ENCODE data around the gene IRGQ. TPM values are rescaled to one million over a fixed set of nuclear protein-coding genes. Genes with fewer than 3 reads are reported as not detected.

The IRGQ gene
- total RNA-seq, 4 donors from 2014 or later = 9.6 to 18.4 (median 15.1) TPM

DNA sequence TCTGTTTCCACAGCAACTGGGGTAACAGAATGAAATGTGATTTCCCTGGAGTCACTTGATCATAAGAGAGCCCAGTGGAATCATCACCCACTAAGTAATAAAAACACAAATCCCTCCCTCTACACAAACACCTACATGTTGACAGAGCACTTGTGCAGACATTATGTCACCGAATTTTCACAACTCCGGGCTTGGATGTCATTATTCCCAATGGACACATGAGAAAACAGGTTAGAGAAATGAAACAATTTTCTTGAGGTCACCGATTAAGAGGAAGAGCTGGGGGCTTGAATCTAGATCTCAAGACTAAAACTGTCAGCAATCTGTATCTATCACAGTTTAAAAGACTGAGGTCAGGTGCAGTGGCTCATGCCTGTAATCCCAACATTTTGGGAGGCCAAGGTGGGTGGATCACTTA lies 23.8 kb downstream of the IRGQ start:
- DNase-seq = no peak
- Histone ChIP-seq H3K36me3 (peaks cover 0 to 21% (median 0%) of the 10 kb centered on the region in 3 donors), H3K4me1 (peaks cover 14 to 36% (median 18%) of the 10 kb centered on the region in 3 donors), H3K9me3 (no peaks in the 10 kb centered on the region), H3K4me3 (no peak overlapping the region), H3K27ac (no peak overlapping the region), H3K27me3 (no peaks in the 10 kb centered on the region)
- no peak for TF ChIP-seq POLR2A (IDR thresholded peaks at IDR 0.05)
- TF ChIP-seq, protein P1, sequence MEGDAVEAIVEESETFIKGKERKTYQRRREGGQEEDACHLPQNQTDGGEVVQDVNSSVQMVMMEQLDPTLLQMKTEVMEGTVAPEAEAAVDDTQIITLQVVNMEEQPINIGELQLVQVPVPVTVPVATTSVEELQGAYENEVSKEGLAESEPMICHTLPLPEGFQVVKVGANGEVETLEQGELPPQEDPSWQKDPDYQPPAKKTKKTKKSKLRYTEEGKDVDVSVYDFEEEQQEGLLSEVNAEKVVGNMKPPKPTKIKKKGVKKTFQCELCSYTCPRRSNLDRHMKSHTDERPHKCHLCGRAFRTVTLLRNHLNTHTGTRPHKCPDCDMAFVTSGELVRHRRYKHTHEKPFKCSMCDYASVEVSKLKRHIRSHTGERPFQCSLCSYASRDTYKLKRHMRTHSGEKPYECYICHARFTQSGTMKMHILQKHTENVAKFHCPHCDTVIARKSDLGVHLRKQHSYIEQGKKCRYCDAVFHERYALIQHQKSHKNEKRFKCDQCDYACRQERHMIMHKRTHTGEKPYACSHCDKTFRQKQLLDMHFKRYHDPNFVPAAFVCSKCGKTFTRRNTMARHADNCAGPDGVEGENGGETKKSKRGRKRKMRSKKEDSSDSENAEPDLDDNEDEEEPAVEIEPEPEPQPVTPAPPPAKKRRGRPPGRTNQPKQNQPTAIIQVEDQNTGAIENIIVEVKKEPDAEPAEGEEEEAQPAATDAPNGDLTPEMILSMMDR (IDR thresholded peaks at IDR 0.05) = no peak
- intact Hi-C loops (cut with DNase I) = no loop called here
- 68 to 74% methylated on average over 3 of the region's 3 CpGs for WGBS, 2 donors

DNA sequence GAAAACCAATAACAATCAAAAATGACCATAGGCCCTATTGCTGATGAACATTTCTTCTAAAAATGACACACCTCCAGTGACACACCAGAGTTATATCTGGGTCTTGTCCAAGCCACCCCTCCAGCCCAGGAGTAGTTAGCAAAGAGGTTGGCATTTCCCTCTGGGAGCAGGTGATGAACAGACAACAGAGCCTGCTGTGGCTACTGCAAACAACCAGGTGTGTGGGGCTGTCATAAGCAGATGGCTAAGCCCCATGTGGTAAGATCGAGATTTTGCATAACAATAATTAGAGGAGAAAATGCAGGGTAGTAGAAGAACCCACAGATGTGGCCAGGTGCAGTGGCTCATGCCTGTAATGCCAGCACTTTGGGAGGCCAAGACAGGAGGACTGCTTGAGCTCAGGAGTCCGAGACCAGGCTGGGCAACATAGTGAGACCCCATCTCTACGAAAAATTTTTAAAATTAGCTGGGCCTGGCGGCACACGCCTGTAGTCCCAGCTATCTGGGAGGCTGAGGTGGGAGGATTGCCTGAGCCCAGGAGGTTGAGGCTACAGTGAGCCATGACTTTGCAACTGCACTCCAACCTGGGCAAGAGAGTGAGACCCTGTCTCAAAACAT lies 25.7 kb downstream of the IRGQ start:
- TF ChIP-seq, protein P1 (IDR thresholded peaks at IDR 0.05) = no peak
- no peak for TF ChIP-seq POLR2A (IDR thresholded peaks at IDR 0.05)
- 68 to 78% methylated on average over 5 of the region's 5 CpGs for WGBS, 2 donors
- no peak overlapping the region for H3K27ac ChIP-seq
- peaks cover 8 to 21% (median 9%) of the 10 kb centered on the region in 3 donors for H3K4me1 ChIP-seq
- no peaks in the 10 kb centered on the region for H3K9me3 ChIP-seq
- no peaks in the 10 kb centered on the region for H3K27me3 ChIP-seq
- H3K4me3 ChIP-seq = no peak overlapping the region
- no peak for DNase-seq
- intact Hi-C loops (cut with DNase I) = no loop called here
- H3K36me3 ChIP-seq = peaks cover 0 to 21% (median 0%) of the 10 kb centered on the region in 3 donors

DNA sequence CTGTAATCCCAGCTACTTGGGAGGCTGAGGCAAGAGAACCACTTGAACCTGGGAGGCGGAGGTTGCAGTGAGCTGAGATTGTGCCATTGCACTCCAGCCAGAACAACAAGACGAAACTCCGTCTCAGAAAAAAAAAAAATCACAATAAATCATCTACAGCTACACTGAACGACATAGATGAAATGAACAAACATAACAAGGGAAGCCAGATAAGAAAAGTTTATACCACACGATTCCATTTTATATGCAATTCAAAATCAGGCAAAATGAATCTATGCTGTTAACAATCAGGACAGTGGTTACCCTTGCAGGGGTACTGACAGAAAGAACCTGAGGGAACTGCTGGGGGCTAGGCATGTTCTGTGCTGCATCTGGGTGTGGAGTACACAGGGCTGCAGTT lies 26.3 kb downstream of the IRGQ start:
- no peaks in the 10 kb centered on the region for H3K27me3 ChIP-seq
- H3K4me3 ChIP-seq = no peak overlapping the region
- H3K9me3 ChIP-seq = no peaks in the 10 kb centered on the region
- TF ChIP-seq, protein P1 (IDR thresholded peaks at IDR 0.05) = no peak
- no peak for TF ChIP-seq POLR2A (IDR thresholded peaks at IDR 0.05)
- intact Hi-C loops (cut with DNase I) = no loop called here
- H3K36me3 ChIP-seq = peaks cover 0 to 21% (median 0%) of the 10 kb centered on the region in 3 donors
- H3K4me1 ChIP-seq = peaks cover 4 to 15% (median 6%) of the 10 kb centered on the region in 3 donors
- DNase-seq = no peak
- no peak overlapping the region for H3K27ac ChIP-seq
- 87 to 89% methylated on average over 5 of the region's 5 CpGs for WGBS, 2 donors

DNA sequence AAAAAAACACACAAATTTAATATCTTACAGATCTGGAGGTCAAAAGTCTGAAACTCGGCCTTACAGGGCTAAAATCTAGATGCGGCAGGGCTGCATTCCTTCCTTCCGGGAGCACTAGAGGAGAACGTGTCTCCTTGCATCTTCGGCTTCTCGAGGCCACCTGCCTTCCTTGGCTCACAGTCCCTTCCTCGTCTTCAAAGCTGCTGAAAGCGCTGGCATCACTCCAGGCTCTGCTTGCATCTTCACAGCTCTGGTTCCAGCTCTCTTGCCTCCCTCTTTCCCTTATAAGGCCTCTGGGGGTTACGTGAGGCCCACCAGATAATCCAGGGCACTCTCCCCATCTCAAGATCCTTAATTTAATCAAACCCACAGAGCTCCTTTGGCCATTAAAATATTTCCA lies 31.1 kb downstream of the IRGQ start:
- H3K4me3 ChIP-seq = no peak overlapping the region
- no peak overlapping the region for H3K27ac ChIP-seq
- intact Hi-C loops (cut with DNase I) = no loop called here
- H3K36me3 ChIP-seq = peaks cover 0 to 28% (median 5%) of the 10 kb centered on the region in 3 donors
- H3K9me3 ChIP-seq = no peaks in the 10 kb centered on the region
- DNase-seq = no peak
- WGBS, 2 donors = 72 to 74% methylated on average over 9 of the region's 9 CpGs
- no peaks in the 10 kb centered on the region for H3K27me3 ChIP-seq
- TF ChIP-seq POLR2A (IDR thresholded peaks at IDR 0.05) = no peak
- TF ChIP-seq, protein P1 (IDR thresholded peaks at IDR 0.05) = no peak
- H3K4me1 ChIP-seq = peaks cover 5 to 12% (median 5%) of the 10 kb centered on the region in 3 donors

DNA sequence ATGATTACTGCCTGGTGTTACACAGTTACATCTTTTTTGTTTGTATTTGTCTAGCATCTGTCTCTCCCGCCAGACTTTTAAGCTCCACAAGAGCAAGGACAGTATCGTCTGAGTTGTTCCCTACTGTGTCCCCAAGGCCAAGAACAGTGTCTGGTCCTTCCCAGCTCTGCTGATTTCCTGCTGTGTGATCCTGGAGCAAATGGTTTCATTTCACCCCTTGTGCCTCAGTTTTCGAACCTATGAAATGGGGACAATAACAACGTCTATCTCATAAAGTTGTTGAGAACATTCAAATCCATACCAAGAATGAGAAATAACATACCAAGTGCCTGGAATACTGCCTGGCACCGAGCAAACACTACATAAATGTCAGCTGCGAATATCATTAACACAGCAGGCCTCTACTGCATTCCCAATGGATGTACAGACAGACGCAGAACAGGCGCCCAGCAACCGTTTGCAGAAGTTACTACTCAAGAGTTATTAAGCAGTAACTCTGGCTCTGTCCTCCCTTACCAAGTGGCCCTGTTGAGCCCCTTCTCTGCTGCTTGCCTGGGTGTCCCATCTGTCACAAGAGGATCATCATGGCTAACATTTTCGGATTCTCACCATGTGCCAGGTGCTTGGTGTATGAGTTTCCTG lies 32.0 kb downstream of the IRGQ start:
- no peaks in the 10 kb centered on the region for H3K9me3 ChIP-seq
- 88 to 93% methylated on average over 9 to 10 of the region's 10 CpGs for WGBS, 2 donors
- H3K4me3 ChIP-seq = no peak overlapping the region
- no peak for TF ChIP-seq POLR2A (IDR thresholded peaks at IDR 0.05)
- TF ChIP-seq, protein P1 (IDR thresholded peaks at IDR 0.05) = no peak
- no peak for DNase-seq
- H3K36me3 ChIP-seq = peaks cover 0 to 34% (median 5%) of the 10 kb centered on the region in 3 donors
- peak overlapping the region in 1 of 4 donors; percentile 82 for H3K27ac ChIP-seq
- intact Hi-C loops (cut with DNase I) = no loop called here
- H3K4me1 ChIP-seq = peaks cover 5 to 12% (median 5%) of the 10 kb centered on the region in 3 donors
- no peaks in the 10 kb centered on the region for H3K27me3 ChIP-seq

Measured in esophagus squamous epithelium (tissue), 5 donors.